ENCODE measurements around the gene CGB1.

The CGB1 gene

GRCh38 chr19:48991011-48991609 lies 45.6 kb downstream of the CGB1 start:
- POLR2A ChIA-PET: interaction anchor here (0.9 kb wide), 2 partner anchors 12 to 25 kb away, joined by 3 read pairs; no protein-coding TSS in a partner anchor
- DNase-seq (ENCODE audit: extremely low spot score): no peak
- no peak for TF ChIP-seq CTCF (IDR thresholded peaks at IDR 0.05; ENCODE audit: control extremely low read depth, extremely low read depth, low read depth, missing control alignments)
- CTCF ChIA-PET: interaction anchor here (1.2 to 4.5 kb wide), 7 partner anchors 9 to 203 kb away, joined by 3 to 129 read pairs (median 14); no protein-coding TSS in a partner anchor

- ChIA-PET CTCF (interaction anchor here (2.0 to 4.5 kb wide), 4 partner anchors 10 to 147 kb away, joined by 9 to 129 read pairs (median 38); no protein-coding TSS in a partner anchor), POLR2A (interaction anchor here (0.6 to 0.9 kb wide), 3 partner anchors 11 to 782 kb away, joined by 3 read pairs; no protein-coding TSS in a partner anchor)
- TF ChIP-seq CTCF (IDR thresholded peaks at IDR 0.05; ENCODE audit: control extremely low read depth, extremely low read depth, low read depth, missing control alignments): no peak
- no peak for DNase-seq (ENCODE audit: extremely low spot score)
These were observed 46.3 kb downstream of the CGB1 start for GRCh38 chr19:48990400-48990799.

GRCh38 chr19:48989701-48990291 lies 46.9 kb downstream of the CGB1 start:
- no peak for TF ChIP-seq CTCF (IDR thresholded peaks at IDR 0.05; ENCODE audit: control extremely low read depth, extremely low read depth, low read depth, missing control alignments)
- ChIA-PET CTCF (interaction anchor here (0.9 to 4.5 kb wide), 7 partner anchors 8 to 202 kb away, joined by 3 to 129 read pairs (median 5); no protein-coding TSS in a partner anchor), POLR2A (interaction anchor here (0.6 kb wide), 3 partner anchors 31 to 782 kb away, joined by 3 to 5 read pairs (median 4); no protein-coding TSS in a partner anchor)
- no peak for DNase-seq (ENCODE audit: extremely low spot score)

GRCh38 chr19:48988860-48989259 lies 47.8 kb downstream of the CGB1 start:
- no peak for TF ChIP-seq CTCF (IDR thresholded peaks at IDR 0.05; ENCODE audit: control extremely low read depth, extremely low read depth, low read depth, missing control alignments)
- POLR2A ChIA-PET: interaction anchor here (0.6 to 0.7 kb wide), 2 partner anchors 10 to 108 kb away, joined by 3 to 5 read pairs; no protein-coding TSS in a partner anchor
- CTCF ChIA-PET: interaction anchor here (0.9 to 1.6 kb wide), 4 partner anchors 9 to 201 kb away, joined by 3 to 5 read pairs (median 4); no protein-coding TSS in a partner anchor
- no peak for DNase-seq (ENCODE audit: extremely low spot score)

- DNase-seq (ENCODE audit: extremely low spot score): no peak
- ChIA-PET CTCF (interaction anchor here (1.1 to 1.6 kb wide), 3 partner anchors 9 to 201 kb away, joined by 3 to 5 read pairs (median 4); no protein-coding TSS in a partner anchor), POLR2A (interaction anchor here (0.7 kb wide), 1 partner anchor 9 kb away, joined by 3 read pairs; no protein-coding TSS in a partner anchor)
- no peak for TF ChIP-seq CTCF (IDR thresholded peaks at IDR 0.05; ENCODE audit: control extremely low read depth, extremely low read depth, low read depth, missing control alignments)
These were observed 48.4 kb downstream of the CGB1 start for GRCh38 chr19:48988286-48988685.

GRCh38 chr19:48987323-48987722 lies 49.4 kb downstream of the CGB1 start:
- no peak for TF ChIP-seq CTCF (IDR thresholded peaks at IDR 0.05; ENCODE audit: control extremely low read depth, extremely low read depth, low read depth, missing control alignments)
- no peak for DNase-seq (ENCODE audit: extremely low spot score)
- ChIA-PET CTCF (interaction anchor here (1.6 to 1.9 kb wide), 2 partner anchors 13 to 14 kb away, joined by 3 to 11 read pairs; no protein-coding TSS in a partner anchor), POLR2A (interaction anchor here (0.7 to 2.1 kb wide), 2 partner anchors 8 to 21 kb away, joined by 3 to 11 read pairs; partner anchors contain the start of gene FTL)

All from GM10248 (cell line).